GM18951 (cell line): ENCODE results near the gene HYAL4.
"Not testable (repeated sequence)": the region's sequence is repeated elsewhere in the genome, so short reads cannot be mapped to it uniquely, and the experiment has no call there.

Source experiments
- POLR2A ChIP-seq: IDR thresholded peaks from 4 replicates; pipeline ENCODE4 v1.6.1; 2011; ENCODE audit warnings: mild to moderate bottlenecking; ENCODE audit not compliant: insufficient read length, insufficient read depth; ENCODE audit errors: extremely low read depth
- in situ Hi-C: fragments of 300-500 bp; cut with MboI; formaldehyde crosslinking; loops from one replicate; pipeline ENCODE4 v1.12.0; 2022; ENCODE audit warnings: low sequenced_read_pairs, mixed read lengths, inconsistent platforms; ENCODE audit not compliant: unreplicated experiment

HYAL4 gene

DNA sequence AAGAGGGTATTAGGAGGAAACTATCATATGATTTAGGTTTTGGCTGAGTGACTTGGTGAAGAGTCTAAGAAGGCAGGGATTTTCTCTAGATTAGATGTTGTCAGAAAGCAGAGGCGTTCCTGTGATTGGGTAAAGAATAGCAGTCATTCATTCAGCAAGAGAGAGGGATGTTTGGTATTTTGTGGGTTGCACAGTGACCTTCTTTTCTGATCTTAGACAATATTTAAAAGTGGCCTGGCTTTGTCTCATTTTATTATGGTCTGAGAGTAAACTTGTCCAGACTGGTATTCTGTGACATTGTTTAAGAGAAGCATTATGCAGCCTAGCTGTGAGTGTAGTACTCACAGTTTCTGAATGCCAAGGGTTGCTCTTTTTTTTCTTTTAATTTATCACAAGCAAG, 18.5 kb downstream of the HYAL4 start:
- in situ Hi-C loops = loop anchor here (10.0 kb wide), 1 partner anchor 59 kb away; no protein-coding TSS in a partner anchor
- TF ChIP-seq POLR2A = no peak

GRCh38 chr7:123864012-123864411, 19.0 kb downstream of the HYAL4 start:
- TF ChIP-seq POLR2A = no peak
- in situ Hi-C loops = loop anchor here (10.0 kb wide), 1 partner anchor 59 kb away; no protein-coding TSS in a partner anchor

DNA sequence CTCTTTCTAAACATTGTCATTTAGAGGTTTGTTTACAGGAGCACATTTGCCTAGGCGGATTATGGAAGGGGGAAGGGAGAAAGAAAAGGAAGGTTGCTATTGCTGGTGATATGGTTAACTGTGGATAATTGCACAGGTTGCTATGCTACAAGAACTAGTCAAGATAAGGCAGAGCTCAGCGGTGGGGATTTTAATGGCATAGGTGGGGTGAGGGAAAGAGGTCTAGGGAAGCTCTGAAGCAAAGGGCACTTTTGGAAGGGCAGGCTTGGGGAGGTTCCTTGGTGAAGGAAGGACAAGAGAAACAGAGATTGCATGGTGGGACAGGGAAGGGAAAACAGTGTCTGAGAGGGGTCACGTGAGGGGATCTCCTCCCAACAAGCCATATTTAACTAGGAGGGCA, 19.5 kb downstream of the HYAL4 start:
- in situ Hi-C loops = loop anchor here (10.0 kb wide), 1 partner anchor 60 kb away; no protein-coding TSS in a partner anchor

GRCh38 chr7:123864966-123865365, 20.0 kb downstream of the HYAL4 start:
- no peak for TF ChIP-seq POLR2A
- in situ Hi-C loops = loop anchor here (10.0 kb wide), 1 partner anchor 60 kb away; no protein-coding TSS in a partner anchor

More for the DNA sequence above, 19.5 kb downstream of the HYAL4 start:
- TF ChIP-seq POLR2A = no peak

DNA sequence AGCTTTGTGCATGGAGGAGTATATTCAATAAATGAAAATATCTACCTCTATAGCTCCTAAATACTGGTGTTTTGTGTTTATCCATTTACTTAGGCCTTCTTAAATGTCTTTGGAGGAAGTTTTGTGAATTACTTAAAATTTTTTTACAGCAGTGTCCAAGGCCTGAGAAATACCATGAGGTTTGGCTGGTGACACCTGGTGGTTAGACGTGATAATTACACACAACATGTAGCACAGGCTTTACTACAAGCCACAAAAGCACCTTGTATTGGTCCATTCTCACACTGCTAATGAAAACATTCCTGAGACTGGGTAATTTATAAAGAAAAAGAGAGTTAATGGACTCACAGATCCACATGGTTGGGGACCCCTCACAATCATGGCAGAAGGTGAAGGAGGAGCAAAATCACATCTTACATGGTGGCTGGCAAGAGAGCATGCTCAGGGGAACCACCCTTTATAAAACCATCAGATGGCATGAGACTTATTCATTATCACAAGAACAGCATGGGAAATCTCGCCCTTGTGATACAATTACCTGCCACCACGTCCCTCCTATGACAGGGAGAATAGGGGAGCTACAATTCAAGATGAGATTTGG, 20.6 kb downstream of the HYAL4 start:
- in situ Hi-C loops = loop anchor here (10.0 kb wide), 1 partner anchor 61 kb away; no protein-coding TSS in a partner anchor
- TF ChIP-seq POLR2A = no peak

GRCh38 chr7:123867225-123867624, 22.3 kb downstream of the HYAL4 start:
- no peak for TF ChIP-seq POLR2A
- in situ Hi-C loops = loop anchor here (10.0 kb wide), 1 partner anchor 62 kb away; no protein-coding TSS in a partner anchor

GRCh38 chr7:123871998-123872867, 27.3 kb downstream of the HYAL4 start:
- TF ChIP-seq POLR2A = no peak
- in situ Hi-C loops = no loop called here

DNA sequence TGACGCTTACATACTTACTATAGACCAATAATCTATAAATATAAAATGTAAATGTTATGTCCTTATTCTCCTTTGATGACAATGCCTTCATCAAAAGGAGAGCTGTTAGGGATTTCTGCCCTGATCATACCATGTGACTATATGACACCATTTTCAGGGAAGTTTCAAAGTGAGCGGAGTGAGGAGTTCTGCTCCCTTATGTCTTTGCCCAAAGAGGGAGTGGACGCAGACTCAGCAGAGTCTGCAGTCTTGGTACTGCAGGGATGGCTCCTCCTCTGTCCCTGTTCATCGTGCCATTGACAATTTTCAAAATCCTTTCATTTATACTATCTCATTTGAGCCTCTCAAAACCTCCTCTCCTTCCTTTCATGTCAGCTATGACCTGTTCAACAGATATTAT, 27.9 kb downstream of the HYAL4 start:
- in situ Hi-C loops = no loop called here

DNA sequence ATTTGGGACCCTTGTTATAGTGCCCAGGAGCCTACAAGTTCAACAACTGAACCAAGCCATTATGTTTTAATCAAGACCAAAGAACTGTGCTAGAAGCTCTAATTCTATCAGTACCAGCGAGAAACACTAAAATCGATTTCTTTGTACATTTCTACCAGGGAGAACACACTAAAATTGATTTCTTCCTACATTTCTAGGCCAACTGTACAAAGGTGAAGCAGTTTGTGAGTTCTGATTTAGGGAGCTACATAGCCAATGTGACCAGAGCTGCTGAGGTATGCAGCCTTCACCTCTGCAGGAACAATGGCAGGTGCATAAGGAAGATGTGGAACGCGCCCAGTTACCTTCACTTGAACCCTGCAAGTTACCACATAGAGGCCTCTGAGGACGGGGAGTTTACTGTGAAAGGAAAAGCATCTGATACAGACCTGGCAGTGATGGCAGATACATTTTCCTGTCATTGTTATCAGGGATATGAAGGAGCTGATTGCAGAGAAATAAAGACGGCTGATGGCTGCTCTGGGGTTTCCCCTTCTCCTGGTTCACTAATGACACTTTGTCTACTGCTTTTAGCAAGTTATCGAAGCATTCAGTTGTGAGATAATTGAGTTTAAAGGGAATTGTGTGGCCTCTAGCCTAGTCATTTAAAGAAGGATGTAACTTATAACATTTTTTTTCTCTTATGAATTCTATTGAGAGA, 31.7 kb downstream of the HYAL4 start:
- in situ Hi-C loops = no loop called here
- TF ChIP-seq POLR2A = no peak

More for the DNA sequence above, 27.9 kb downstream of the HYAL4 start:
- TF ChIP-seq POLR2A = no peak

DNA sequence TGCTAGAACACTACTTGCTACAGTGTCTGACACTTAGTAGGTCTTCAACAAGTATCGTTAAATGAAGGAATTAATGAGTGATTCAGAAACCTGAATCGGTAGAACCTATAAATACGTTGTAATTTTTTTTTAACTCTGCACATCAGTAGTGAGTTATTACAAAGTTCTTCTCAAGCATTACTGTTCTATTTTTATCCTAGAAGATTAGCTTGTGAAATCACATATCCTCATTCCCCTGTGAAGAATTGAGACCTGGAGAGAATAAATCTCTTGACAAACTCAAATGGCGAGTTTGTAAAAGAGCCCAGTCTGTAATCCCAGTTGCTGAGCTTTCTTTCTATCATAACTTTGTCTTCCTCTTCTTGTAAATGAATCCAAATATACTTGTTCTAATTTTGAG, 34.7 kb downstream of the HYAL4 start:
- no peak for TF ChIP-seq POLR2A
- in situ Hi-C loops = no loop called here

DNA sequence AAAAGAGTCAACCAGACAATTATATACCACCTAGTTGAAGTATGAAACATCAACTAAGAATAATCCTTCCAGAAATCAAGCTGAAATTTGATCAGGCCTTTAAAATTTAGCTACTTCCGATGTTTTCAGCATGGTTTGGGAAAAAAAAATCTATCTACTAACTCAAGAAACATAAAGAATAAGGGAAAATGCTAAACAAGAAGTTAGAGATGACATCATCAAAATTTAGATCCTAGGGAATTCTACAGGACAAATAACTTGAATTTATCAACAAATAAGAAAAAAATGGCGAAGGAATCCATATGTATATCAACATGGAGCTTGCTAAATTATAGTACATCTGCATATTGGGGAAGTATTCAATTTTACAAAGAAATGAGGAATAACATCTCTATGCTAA, 36.3 kb downstream of the HYAL4 start:
- TF ChIP-seq POLR2A = no peak
- in situ Hi-C loops = no loop called here

DNA sequence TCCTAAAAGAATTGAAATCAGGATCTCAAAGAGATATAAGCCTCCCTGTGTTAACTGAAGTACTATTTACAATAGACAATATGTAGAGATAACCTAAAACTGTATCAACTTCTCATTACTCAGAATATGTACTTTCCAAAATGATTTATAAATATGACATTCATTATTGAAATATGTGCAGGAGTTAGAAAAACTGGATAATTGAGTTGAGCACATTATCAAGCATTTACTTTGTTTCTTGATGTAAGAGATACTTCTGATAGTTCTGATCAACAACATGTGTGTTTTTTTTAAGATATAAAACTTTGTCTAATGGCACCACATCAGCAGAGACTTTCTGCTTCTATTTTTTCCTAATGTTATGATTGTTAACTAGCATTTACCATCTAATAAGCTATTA, 38.2 kb downstream of the HYAL4 start:
- TF ChIP-seq POLR2A = no peak
- in situ Hi-C loops = no loop called here

DNA sequence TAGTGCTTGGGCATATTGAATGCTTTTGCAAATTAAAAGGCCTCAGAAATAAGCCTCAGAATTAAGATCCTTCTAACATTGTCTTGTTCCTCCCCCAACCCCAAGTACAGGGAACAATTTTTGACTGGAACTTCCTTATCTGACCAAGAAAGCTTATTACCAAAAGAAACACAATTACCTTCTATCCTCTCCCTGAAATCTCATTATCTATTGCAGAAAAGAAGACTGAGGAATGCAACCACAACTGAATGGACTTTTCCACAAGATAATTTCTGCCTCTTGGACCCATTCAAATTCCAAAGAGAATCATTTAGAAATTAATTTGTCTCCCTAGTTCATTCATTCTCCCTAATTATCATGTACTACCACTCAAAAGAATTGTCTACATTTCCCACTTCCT, 43.2 kb downstream of the HYAL4 start:
- no peak for TF ChIP-seq POLR2A
- in situ Hi-C loops = no loop called here

GRCh38 chr7:123894753-123895152, 49.8 kb downstream of the HYAL4 start:
- in situ Hi-C loops = not testable (repeated sequence)
